Measurements from ENCODE around the gene PLA2G4E.

The PLA2G4E gene

GRCh38 chr15:42066764-42067415 lies 46.0 kb upstream of the PLA2G4E start:
- no peak for DNase-seq (ENCODE audit: low spot score)
- in situ Hi-C loops (cut with MboI; ENCODE audit: low sequenced_read_pairs, unreplicated experiment), result no loop called here
- TF ChIP-seq CTCF (IDR thresholded peaks at IDR 0.05; ENCODE audit: borderline replicate concordance, control extremely low read depth, extremely low read depth, insufficient read depth, missing control alignments), result no peak

DNA sequence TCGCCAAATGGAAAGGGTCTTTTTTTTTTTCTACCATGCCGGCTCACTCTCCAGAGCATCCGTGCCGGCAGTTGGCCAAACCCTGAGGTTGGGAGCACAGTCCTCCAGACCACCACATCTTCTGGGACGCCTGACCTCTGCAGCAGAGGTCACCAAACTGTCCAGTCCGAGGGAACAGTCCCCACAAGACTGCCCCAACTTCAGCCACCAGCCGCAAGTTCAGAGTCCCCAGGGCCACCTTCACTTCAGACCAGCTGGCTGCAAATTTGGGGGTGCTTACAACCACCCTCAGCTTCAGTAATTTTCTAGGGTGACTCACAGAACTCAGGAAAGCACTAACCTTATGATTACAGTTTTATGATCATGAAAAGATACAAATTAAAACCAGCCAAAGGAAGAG lies 44.6 kb upstream of the PLA2G4E start:
- no peak for TF ChIP-seq CTCF (IDR thresholded peaks at IDR 0.05; ENCODE audit: borderline replicate concordance, control extremely low read depth, extremely low read depth, insufficient read depth, missing control alignments)
- in situ Hi-C loops (cut with MboI; ENCODE audit: low sequenced_read_pairs, unreplicated experiment), result no loop called here
- DNase-seq (ENCODE audit: low spot score), result no peak

DNA sequence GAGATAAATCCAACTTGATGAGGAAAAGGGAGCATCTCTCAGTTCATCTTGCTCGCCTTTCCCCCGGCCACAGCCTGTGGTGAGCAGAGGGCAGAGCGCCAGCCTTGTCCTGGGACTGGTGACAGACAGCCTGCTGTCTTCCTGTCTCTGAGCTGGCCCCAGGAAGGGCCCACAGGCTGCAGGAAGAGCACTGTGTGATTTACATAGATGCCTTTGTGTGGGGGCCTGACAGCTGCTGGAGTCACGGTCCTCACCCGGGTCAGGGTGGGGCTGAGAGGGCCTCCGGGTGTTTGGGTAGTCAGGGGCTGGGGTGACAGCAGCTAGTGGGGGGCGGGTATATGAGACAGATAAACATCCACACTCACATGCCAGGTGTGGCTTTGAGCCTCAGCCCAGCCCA lies 44.2 kb upstream of the PLA2G4E start:
- TF ChIP-seq CTCF (IDR thresholded peaks at IDR 0.05; ENCODE audit: borderline replicate concordance, control extremely low read depth, extremely low read depth, insufficient read depth, missing control alignments), result no peak
- in situ Hi-C loops (cut with MboI; ENCODE audit: low sequenced_read_pairs, unreplicated experiment), result no loop called here

GRCh38 chr15:42064271-42064670 lies 43.4 kb upstream of the PLA2G4E start:
- in situ Hi-C loops (cut with MboI; ENCODE audit: low sequenced_read_pairs, unreplicated experiment), result loop anchor here (5.0 kb wide), 1 partner anchor 72 kb away; no protein-coding TSS in a partner anchor
- TF ChIP-seq CTCF (IDR thresholded peaks at IDR 0.05; ENCODE audit: borderline replicate concordance, control extremely low read depth, extremely low read depth, insufficient read depth, missing control alignments), result no peak

More for the DNA sequence above, 44.2 kb upstream of the PLA2G4E start:
- no peak for DNase-seq (ENCODE audit: low spot score)

DNA sequence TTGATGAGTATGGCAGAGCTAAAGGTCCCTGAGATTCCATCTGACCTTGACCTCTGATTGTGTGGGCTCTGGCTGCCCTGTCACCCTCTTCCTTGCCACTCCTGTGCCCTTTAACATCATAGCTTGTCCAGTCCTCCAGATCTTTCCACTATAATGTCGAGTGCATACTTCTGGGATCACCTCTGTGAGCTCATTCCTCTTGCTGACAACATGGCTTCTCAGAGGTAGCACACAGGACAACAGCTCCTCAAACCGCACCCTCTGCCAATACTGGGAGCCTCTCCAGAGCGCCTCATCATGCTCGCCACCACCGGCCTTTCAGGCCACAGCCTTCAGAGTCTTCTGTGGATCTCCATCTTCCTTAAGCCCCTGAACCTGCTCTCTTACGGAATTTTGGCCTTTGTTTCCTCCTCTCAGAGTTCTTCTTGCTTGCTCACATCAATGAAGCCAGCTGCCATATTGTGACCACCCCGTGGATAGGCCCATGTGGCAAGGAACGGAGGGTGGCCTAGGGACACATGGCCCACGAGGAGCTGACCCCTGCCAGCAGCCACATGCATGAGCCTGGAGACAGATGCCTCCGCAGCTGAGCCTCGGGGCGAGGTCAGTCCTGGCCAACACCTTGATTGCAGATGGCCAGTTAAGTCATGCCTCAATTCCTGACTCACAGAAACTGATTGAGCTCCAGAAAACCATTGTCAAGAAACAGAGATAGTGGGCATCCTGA lies 42.4 kb upstream of the PLA2G4E start:
- in situ Hi-C loops (cut with MboI; ENCODE audit: low sequenced_read_pairs, unreplicated experiment), result loop anchor here (5.0 kb wide), 1 partner anchor 71 kb away; no protein-coding TSS in a partner anchor
- DNase-seq (ENCODE audit: low spot score), result no peak
- TF ChIP-seq CTCF (IDR thresholded peaks at IDR 0.05; ENCODE audit: borderline replicate concordance, control extremely low read depth, extremely low read depth, insufficient read depth, missing control alignments), result no peak

More at GRCh38 chr15:42064271-42064670, 43.4 kb upstream of the PLA2G4E start:
- no peak for DNase-seq (ENCODE audit: low spot score)

DNA sequence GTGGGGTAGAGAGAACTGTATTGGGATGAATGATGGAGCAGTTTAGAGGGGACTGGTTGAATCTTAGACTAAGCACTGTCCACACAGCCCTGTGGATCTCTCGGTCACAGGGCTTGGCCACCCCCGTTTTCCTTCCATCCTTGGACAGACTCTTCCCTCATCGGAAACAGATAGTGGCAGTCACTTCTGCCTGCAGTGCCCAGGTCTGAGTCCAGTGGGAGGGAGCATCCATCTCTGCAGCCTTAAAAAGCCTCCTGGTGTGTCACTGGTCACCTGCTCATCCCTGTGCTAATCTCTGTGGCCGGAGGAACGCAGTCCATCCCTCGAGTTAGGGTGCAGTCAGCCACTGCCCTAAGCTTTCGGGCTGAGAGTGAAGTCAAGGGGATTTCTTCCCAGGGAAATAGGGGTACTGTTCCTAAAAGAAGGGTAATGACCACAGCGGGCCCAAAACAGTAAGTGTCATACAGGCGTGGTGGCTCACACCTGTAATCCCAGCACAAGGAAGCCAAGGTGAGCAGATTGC lies 41.5 kb upstream of the PLA2G4E start:
- in situ Hi-C loops (cut with MboI; ENCODE audit: low sequenced_read_pairs, unreplicated experiment), result loop anchor here (5.0 kb wide), 1 partner anchor 70 kb away; no protein-coding TSS in a partner anchor
- no peak for DNase-seq (ENCODE audit: low spot score)
- no peak for TF ChIP-seq CTCF (IDR thresholded peaks at IDR 0.05; ENCODE audit: borderline replicate concordance, control extremely low read depth, extremely low read depth, insufficient read depth, missing control alignments)

All from GM13976 (cell line).